Endodermal cell (in vitro differentiated cells): ENCODE data around the gene RAB13. TPM values are rescaled to one million over a fixed set of nuclear protein-coding genes. Genes with fewer than 3 reads are reported as not detected.
A peak's percentile ranks its signal among the peaks of the same experiment; 100 is the strongest.
"Not testable (repeated sequence)": the region's sequence is repeated elsewhere in the genome, so short reads cannot be mapped to it uniquely, and the experiment has no call there.

ENCODE experiments used
- DNase-seq: peaks from one replicate; pipeline ENCODE4 v3.0.0-alpha.2; 2017
- H3K27ac ChIP-seq: 2 replicates; pipeline ENCODE4 v1.5.1; 2013; ENCODE audit warnings: mild to moderate bottlenecking, low read depth, low read length, moderate library complexity
- H3K27me3 ChIP-seq: 2 replicates; pipeline ENCODE4 v1.6.1; 2013; ENCODE audit warnings: mild to moderate bottlenecking, low read length, moderate library complexity; ENCODE audit not compliant: insufficient read depth, control insufficient read depth, poor library complexity, severe bottlenecking
- H3K36me3 ChIP-seq: 2 replicates; pipeline ENCODE4 v1.7.0; 2013; ENCODE audit warnings: mild to moderate bottlenecking, low read length, moderate library complexity; ENCODE audit not compliant: control insufficient read depth, insufficient read depth
- H3K4me1 ChIP-seq: one replicate; pipeline ENCODE4 v1.7.0; 2013; ENCODE audit warnings: low read length; ENCODE audit not compliant: control insufficient read depth, insufficient read depth
- H3K4me3 ChIP-seq: 2 replicates; pipeline ENCODE4 v1.5.1; 2013; ENCODE audit warnings: mild to moderate bottlenecking, low read length, moderate library complexity
- H3K9ac ChIP-seq: 2 replicates; pipeline ENCODE4 v1.6.1; 2013; ENCODE audit warnings: mild to moderate bottlenecking, low read length, moderate library complexity; ENCODE audit not compliant: poor library complexity, severe bottlenecking; ENCODE audit errors: extremely low read depth
- H3K9me3 ChIP-seq: 2 replicates; pipeline ENCODE4 v1.6.1; 2013; ENCODE audit warnings: mild to moderate bottlenecking, low read length, moderate library complexity; ENCODE audit not compliant: control insufficient read depth
- H3K27ac Mint-ChIP-seq: 2 replicates; pipeline ENCODE4 v1.8.0; 2020; ENCODE audit warnings: mixed read lengths
- H3K27me3 Mint-ChIP-seq: 2 replicates; pipeline ENCODE4 v1.8.0; 2021; ENCODE audit warnings: mild to moderate bottlenecking, mixed read lengths; ENCODE audit not compliant: insufficient read depth
- H3K36me3 Mint-ChIP-seq: 2 replicates; pipeline ENCODE4 v1.8.0; 2020; ENCODE audit warnings: low read depth, mixed read lengths
- H3K4me1 Mint-ChIP-seq: 2 replicates; pipeline ENCODE4 v1.8.0; 2020; ENCODE audit warnings: mixed read lengths
- H3K4me3 Mint-ChIP-seq: 2 replicates; pipeline ENCODE4 v1.8.0; 2020; ENCODE audit warnings: mild to moderate bottlenecking, moderate library complexity, mixed read lengths
- H3K9me3 Mint-ChIP-seq: 2 replicates; pipeline ENCODE4 v1.8.0; 2020; ENCODE audit warnings: mild to moderate bottlenecking, mixed read lengths
- WGBS, 2 experiments: methylation state at CpG; one replicate each; pipeline versions ENCODE4 v1.1.5 to v1.1.7; 2013; ENCODE audit warnings: missing lambda C conversion rate in 2 of 2, mixed read lengths in 1 of 2; ENCODE audit not compliant: insufficient coverage in 1 of 2, insufficient read length in 1 of 2; 5-methylcytosine and 5-hydroxymethylcytosine counted together
- total RNA-seq, 2 donors: library from RNA; stranded (reverse); fragmentation: NEBNext Ultra II Directional in 1 of 2; extraction: Animal tissue kit (Norgen Biotek cat#: 25700) in 1 of 2; gene quantifications; 2 replicates in 1 of 2; 3 replicates in 1 of 2; pipeline ENCODE4 v1.2.1, GENCODE V29; 2021
- TF ChIP-seq, protein P1 (sequence below): fragments of 200-600 bp; sonication (generic); conservative IDR thresholded peaks from 2 replicates; pipeline ENCODE4 v1.5.0; 2021; ENCODE audit warnings: antibody characterized with exemption, mild to moderate bottlenecking

RAB13 gene
- total RNA-seq, 2 donors from 2014 or later = 80.3 to 97.1 TPM

DNA sequence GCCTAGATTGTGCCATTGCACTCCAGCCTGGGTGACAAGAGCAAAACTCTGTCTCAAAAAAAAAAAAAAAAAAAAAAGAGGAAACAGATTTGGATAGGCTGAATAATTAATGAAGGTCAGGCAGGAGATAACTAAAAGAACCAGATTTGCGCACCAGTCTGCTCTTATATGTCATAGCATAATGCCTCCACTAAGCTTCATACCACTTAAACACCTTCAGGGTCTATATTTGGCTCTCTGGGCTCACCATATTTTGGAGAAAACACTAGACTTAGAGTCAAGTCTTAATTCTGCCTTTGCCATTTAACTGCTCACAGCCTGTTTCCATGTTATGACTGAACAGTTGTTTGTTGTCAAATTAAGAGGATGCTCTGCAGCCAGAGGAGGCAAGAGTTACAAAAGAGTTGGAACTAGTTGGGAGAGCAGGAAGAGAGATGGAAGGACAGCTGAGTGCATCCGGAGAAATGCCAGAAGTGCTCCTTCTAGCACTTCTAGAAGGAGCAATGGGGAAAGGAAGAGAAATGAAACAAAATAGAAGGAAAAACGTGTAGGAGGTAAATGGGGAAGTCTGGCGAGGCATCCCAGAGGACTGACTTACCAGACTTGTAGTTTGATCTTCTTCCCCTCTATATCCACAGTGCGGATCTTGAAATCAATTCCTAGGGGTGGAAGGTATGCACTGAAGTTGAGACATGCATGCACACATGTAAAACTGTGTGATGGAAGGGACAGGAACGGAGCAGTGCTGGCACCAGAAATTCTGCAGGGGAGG is 1.8 kb downstream of the RAB13 start:
- Mint-ChIP-seq H3K27me3 (no peaks in the 10 kb centered on the region), H3K4me3 (peak overlapping the region; percentile 94), H3K36me3 (peaks cover 24% of the 10 kb centered on the region), H3K27ac (no peak overlapping the region), H3K4me1 (peaks cover 10% of the 10 kb centered on the region), H3K9me3 (no peaks in the 10 kb centered on the region)
- Histone ChIP-seq H3K27me3 (no peaks in the 10 kb centered on the region), H3K4me1 (no peaks in the 10 kb centered on the region), H3K36me3 (peaks cover 22% of the 10 kb centered on the region), H3K27ac (no peak overlapping the region), H3K9ac (no peak overlapping the region), H3K4me3 (peak overlapping the region; percentile 89), H3K9me3 (no peaks in the 10 kb centered on the region)
- DNase-seq = no peak
- 90 to 93% methylated on average over 3 to 6 of the region's 6 CpGs for WGBS, 2 experiments
- TF ChIP-seq, protein P1, sequence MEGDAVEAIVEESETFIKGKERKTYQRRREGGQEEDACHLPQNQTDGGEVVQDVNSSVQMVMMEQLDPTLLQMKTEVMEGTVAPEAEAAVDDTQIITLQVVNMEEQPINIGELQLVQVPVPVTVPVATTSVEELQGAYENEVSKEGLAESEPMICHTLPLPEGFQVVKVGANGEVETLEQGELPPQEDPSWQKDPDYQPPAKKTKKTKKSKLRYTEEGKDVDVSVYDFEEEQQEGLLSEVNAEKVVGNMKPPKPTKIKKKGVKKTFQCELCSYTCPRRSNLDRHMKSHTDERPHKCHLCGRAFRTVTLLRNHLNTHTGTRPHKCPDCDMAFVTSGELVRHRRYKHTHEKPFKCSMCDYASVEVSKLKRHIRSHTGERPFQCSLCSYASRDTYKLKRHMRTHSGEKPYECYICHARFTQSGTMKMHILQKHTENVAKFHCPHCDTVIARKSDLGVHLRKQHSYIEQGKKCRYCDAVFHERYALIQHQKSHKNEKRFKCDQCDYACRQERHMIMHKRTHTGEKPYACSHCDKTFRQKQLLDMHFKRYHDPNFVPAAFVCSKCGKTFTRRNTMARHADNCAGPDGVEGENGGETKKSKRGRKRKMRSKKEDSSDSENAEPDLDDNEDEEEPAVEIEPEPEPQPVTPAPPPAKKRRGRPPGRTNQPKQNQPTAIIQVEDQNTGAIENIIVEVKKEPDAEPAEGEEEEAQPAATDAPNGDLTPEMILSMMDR = peak; percentile 0

DNA sequence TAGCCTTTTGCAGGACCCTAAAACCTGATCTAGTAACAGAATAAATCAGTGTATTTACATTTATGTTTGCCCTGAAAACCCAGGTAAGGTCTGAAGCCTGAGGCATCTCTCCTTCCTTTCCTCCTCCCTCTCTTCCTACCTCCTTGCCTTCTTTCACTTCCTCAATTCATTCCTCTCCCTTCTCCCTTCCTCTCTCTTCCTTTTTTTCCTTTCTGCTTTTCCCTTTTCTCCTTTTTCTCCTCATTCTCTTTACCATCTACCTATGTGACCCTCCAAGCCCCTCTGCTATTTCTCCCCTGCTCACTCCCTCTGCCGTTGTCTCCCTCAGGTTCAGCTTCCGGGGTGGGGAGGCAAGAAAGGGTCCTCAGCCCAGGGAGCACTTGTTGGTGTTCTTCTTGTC is 4.4 kb downstream of the RAB13 start:
- peaks cover 13% of the 10 kb centered on the region for H3K4me1 Mint-ChIP-seq
- peaks cover 29% of the 10 kb centered on the region for H3K36me3 ChIP-seq
- H3K4me1 ChIP-seq, H3K4me3 Mint-ChIP-seq, H3K27ac Mint-ChIP-seq, DNase-seq, H3K9ac ChIP-seq, H3K4me3 ChIP-seq, H3K9me3 ChIP-seq, H3K27me3 ChIP-seq, H3K27ac ChIP-seq, H3K27me3 Mint-ChIP-seq, H3K9me3 Mint-ChIP-seq: not testable (repeated sequence)
- H3K36me3 Mint-ChIP-seq = peaks cover 28% of the 10 kb centered on the region
- WGBS, 2 experiments = 92% methylated on average over 2 of the region's 2 CpGs; no CpG with 5 or more reads in 1 of the 2 experiments

DNA sequence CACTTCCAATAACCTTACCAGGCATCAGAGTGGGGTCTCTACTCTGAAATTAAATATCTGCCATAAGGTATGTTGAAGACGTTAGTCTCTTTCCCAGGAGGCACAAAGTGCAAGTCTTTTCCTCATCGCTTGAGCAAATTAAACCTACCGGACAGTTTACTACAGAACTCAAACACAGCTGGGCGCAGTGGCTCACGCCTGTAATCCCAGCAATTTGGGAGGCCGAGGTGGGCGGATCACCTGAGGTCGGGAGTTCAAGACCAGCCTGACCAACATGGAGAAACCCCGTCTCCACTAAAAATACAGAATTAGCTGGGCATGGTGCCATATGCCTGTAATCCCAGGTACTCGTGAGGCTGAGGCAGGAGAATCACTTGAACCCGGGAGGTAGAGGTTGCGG is 7.0 kb downstream of the RAB13 start:
- not testable (repeated sequence) for H3K9ac ChIP-seq, H3K27ac Mint-ChIP-seq, H3K4me1 ChIP-seq, H3K27me3 Mint-ChIP-seq, H3K4me3 ChIP-seq, H3K9me3 ChIP-seq, H3K4me3 Mint-ChIP-seq, H3K9me3 Mint-ChIP-seq, H3K27ac ChIP-seq, H3K27me3 ChIP-seq, DNase-seq
- Mint-ChIP-seq H3K36me3 (peaks cover 44% of the 10 kb centered on the region), H3K4me1 (peaks cover 16% of the 10 kb centered on the region)
- 92 to 94% methylated on average over 8 to 12 of the region's 12 CpGs for WGBS, 2 experiments
- peaks cover 44% of the 10 kb centered on the region for H3K36me3 ChIP-seq

DNA sequence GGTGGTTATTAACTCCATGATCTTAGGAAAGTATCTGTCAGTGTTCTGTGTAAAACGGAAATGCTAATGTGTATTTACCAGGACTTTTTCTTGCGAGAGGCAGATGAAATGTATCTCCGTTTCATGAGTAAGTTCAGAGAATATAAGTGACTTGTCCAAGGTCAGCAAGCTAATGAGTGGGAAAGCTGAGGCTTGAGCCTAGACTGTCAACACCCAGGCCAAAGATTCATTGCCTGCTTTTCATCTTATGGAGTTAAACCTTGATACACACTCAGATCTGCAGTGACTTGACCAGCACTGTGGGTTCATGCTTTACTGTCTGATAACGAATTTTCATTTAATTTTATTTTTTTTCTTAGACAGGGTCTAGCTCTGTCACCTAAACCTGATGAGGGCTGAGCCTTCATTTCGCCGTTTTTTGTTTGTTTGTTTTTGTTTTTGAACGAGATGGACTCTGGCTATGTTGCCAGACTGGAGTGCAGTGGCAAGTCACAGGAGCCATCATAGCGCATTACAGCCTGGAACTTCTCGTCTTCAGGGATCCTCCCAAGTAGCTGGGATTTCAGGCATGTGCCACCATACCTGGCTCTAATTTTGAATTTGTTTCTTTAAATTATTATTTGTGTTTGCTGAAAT is 7.7 kb downstream of the RAB13 start:
- DNase-seq = no peak
- Histone ChIP-seq H3K27ac (no peak overlapping the region), H3K4me1 (no peaks in the 10 kb centered on the region), H3K36me3 (peaks cover 48% of the 10 kb centered on the region), H3K9me3 (no peaks in the 10 kb centered on the region), H3K9ac (peak overlapping the region; percentile 89), H3K27me3 (no peaks in the 10 kb centered on the region), H3K4me3 (peak overlapping the region; percentile 100)
- H3K4me3 Mint-ChIP-seq = peak overlapping the region; percentile 87
- H3K27me3 Mint-ChIP-seq = no peaks in the 10 kb centered on the region
- H3K4me1 Mint-ChIP-seq = peaks cover 16% of the 10 kb centered on the region
- H3K36me3 Mint-ChIP-seq = peaks cover 45% of the 10 kb centered on the region
- H3K27ac Mint-ChIP-seq = peak overlapping the region; percentile 93
- WGBS, 2 experiments = 85 to 89% methylated on average over 8 to 9 of the region's 9 CpGs
- TF ChIP-seq, protein P1 = no peak
- no peaks in the 10 kb centered on the region for H3K9me3 Mint-ChIP-seq
